Measurements from ENCODE around the gene DIS3L2.

Gene DIS3L2

DNA sequence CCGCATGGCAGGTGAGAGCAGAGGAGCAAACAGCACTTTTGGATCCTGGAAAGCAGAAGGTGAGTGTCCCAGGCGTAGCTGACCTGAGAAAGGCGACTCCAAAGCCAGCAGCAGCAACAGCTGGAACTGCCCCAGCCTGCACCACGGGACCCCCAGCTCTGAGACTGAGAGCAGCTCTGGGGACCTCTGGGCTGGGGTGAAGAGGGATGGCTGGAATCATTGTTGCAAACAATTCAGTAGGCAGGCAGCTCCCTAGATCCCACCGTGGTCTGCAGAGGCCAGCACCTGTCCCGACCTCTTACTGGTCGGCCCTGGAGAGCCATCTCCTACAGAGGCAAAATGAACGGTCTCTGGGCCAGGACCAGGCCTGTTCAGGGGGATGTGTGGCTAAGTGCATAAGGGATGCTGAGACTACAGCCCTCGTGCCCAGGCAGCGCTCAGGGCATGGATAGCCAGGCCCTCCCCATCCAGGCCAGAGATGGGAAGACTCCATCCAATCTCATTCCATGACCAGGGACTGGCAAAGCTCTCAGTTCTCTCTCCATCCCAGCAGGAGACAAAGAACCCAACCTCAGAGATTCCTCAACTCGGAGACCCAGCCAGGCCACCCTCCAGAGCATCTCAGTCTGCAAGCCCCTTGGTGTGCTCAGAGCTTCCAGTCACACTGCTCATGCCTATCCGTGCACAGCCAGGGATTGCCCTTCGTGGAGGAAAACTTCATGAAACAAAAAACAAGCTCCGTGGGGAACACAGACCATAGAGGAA, 378.8 kb downstream of the DIS3L2 start:
- no peaks in the 10 kb centered on the region for H3K36me3 ChIP-seq (replicated peaks in 1 of 2; ENCODE audit: control insufficient read depth in 2 of 2, insufficient read depth in 2 of 2, low read length in 2 of 2)
- no peak for DNase-seq (ENCODE audit: low spot score)
- no peak overlapping the region for H2BK5ac ChIP-seq (ENCODE audit: low read length)
- peaks cover 2% of the 10 kb centered on the region for H3K79me1 ChIP-seq (ENCODE audit: low read depth, low read length)
- H4K8ac ChIP-seq (ENCODE audit: low read depth, low read length), result no peak overlapping the region
- no peaks in the 10 kb centered on the region for H3K4me1 ChIP-seq (ENCODE audit: control insufficient read depth in 2 of 2, insufficient read depth in 1 of 2, low read depth in 1 of 2, low read length in 2 of 2)
- H3K4me3 ChIP-seq (ENCODE audit: low read length in 2 of 2), result no peak overlapping the region
- H3K9me3 ChIP-seq (replicated peaks in 1 of 2; ENCODE audit: control insufficient read depth in 2 of 2, insufficient read depth in 1 of 2, low read depth in 1 of 2, low read length in 2 of 2), result no peaks in the 10 kb centered on the region
- no peak overlapping the region for H2BK120ac ChIP-seq (ENCODE audit: low read depth, low read length)
- H3K4ac ChIP-seq (ENCODE audit: low read length), result no peak overlapping the region
- no peak overlapping the region for H3K14ac ChIP-seq (ENCODE audit: low read length)
- H3K4me2 ChIP-seq (ENCODE audit: insufficient read depth, low read length, poor library complexity, severe bottlenecking), result no peak overlapping the region
- H2AK5ac ChIP-seq (ENCODE audit: low read depth, low read length), result no peak overlapping the region
- H3K23ac ChIP-seq (ENCODE audit: low read depth, low read length, poor library complexity), result no peak overlapping the region
- H3K18ac ChIP-seq (ENCODE audit: low read length), result no peak overlapping the region
- WGBS, 2 donors (ENCODE audit: extremely low coverage in 2 of 2, insufficient read length in 2 of 2, insufficient replicate concordance in 1 of 2), result no CpG with 5 or more reads among the region's 14 CpGs
- no peak overlapping the region for H3K9ac ChIP-seq (ENCODE audit: low read depth, low read length, poor library complexity)
- no peaks in the 10 kb centered on the region for H3K27me3 ChIP-seq (ENCODE audit: control insufficient read depth in 3 of 3, insufficient read depth in 3 of 3, low read depth in 1 of 3, low read length in 3 of 3)
- no peak overlapping the region for H4K91ac ChIP-seq (ENCODE audit: low read depth, low read length, poor library complexity)
- no peak overlapping the region for H2BK15ac ChIP-seq (ENCODE audit: low read length)
- H2BK12ac ChIP-seq (ENCODE audit: low read length), result no peak overlapping the region
- no peak overlapping the region for H2AFZ ChIP-seq (ENCODE audit: low read length)
- no peak overlapping the region for H3K27ac ChIP-seq (replicated peaks; ENCODE audit: low read length)

DNA sequence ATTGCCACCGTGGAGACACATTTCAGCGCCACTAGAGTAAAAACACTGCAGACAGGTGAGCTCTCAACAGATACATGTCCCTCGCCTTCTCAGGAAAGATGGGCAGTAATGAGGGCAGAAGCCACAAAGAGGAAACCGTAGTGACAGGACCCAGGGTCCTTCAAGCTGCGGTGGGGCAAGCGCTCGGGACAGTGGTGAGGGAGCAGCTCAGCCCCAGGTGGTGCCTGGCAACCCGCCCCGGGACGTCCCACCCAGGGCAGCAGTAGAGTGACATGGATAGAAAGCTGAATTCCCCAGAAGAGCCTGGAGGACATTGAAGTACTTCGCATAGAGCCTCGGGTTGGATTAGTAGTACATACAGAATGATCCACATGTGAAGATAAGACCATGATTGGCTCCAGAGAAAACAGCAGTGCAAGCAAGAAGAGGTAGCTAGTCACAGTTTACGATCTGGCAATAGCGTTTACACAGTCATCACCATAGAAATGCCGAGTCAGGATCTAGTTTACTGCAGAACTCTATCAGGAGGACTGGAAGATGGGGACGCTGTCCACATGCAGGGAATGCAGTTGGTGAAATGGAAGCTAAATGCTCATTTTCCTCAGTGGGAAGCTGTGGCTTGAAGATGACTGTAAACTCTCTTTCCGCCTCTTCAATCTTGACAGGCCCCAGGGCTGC, 379.7 kb downstream of the DIS3L2 start:
- Histone ChIP-seq H3K36me3 (replicated peaks in 1 of 2; ENCODE audit: control insufficient read depth in 2 of 2, insufficient read depth in 2 of 2, low read length in 2 of 2) (no peaks in the 10 kb centered on the region), H3K14ac (ENCODE audit: low read length) (no peak overlapping the region), H3K18ac (ENCODE audit: low read length) (no peak overlapping the region), H2AFZ (ENCODE audit: low read length) (no peak overlapping the region), H3K9me3 (replicated peaks in 1 of 2; ENCODE audit: control insufficient read depth in 2 of 2, insufficient read depth in 1 of 2, low read depth in 1 of 2, low read length in 2 of 2) (no peaks in the 10 kb centered on the region), H2BK12ac (ENCODE audit: low read length) (no peak overlapping the region), H3K27me3 (ENCODE audit: control insufficient read depth in 3 of 3, insufficient read depth in 3 of 3, low read depth in 1 of 3, low read length in 3 of 3) (no peaks in the 10 kb centered on the region), H3K4me1 (ENCODE audit: control insufficient read depth in 2 of 2, insufficient read depth in 1 of 2, low read depth in 1 of 2, low read length in 2 of 2) (no peaks in the 10 kb centered on the region), H2BK120ac (ENCODE audit: low read depth, low read length) (no peak overlapping the region), H3K4me2 (ENCODE audit: insufficient read depth, low read length, poor library complexity, severe bottlenecking) (no peak overlapping the region), H4K8ac (ENCODE audit: low read depth, low read length) (no peak overlapping the region), H3K4ac (ENCODE audit: low read length) (no peak overlapping the region), H3K23ac (ENCODE audit: low read depth, low read length, poor library complexity) (no peak overlapping the region), H2BK5ac (ENCODE audit: low read length) (no peak overlapping the region), H3K9ac (ENCODE audit: low read depth, low read length, poor library complexity) (no peak overlapping the region), H2AK5ac (ENCODE audit: low read depth, low read length) (no peak overlapping the region), H3K79me1 (ENCODE audit: low read depth, low read length) (peaks cover 2% of the 10 kb centered on the region), H2BK15ac (ENCODE audit: low read length) (no peak overlapping the region), H3K27ac (replicated peaks; ENCODE audit: low read length) (no peak overlapping the region), H3K4me3 (ENCODE audit: low read length in 2 of 2) (no peak overlapping the region), H4K91ac (ENCODE audit: low read depth, low read length, poor library complexity) (no peak overlapping the region)
- WGBS, 2 donors (ENCODE audit: extremely low coverage in 2 of 2, insufficient read length in 2 of 2, insufficient replicate concordance in 1 of 2), result no CpG with 5 or more reads among the region's 17 CpGs
- no peak for DNase-seq (ENCODE audit: low spot score)

DNA sequence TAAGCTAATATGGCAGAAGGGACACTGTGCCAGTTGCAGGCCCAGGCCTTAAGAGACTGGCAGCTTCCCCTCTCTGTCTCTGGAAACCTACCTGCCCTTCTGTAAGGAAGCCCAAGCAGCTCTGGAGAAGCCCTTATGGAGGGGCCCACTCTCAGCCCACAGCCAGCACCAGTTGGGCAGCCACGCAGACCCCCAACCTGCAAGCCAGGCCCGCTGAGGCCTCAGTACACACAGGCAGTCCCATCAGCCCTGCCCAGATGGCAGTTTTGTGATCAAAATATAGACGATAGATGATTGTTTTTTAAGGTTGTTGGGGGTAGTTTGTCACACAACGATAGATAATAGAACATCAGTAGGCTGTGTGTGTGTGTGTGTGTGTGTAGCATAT, 380.2 kb downstream of the DIS3L2 start:
- Histone ChIP-seq H3K4me3 (ENCODE audit: low read length in 2 of 2) (no peak overlapping the region), H3K79me1 (ENCODE audit: low read depth, low read length) (peaks cover 2% of the 10 kb centered on the region), H3K9ac (ENCODE audit: low read depth, low read length, poor library complexity) (no peak overlapping the region), H3K14ac (ENCODE audit: low read length) (no peak overlapping the region), H2AK5ac (ENCODE audit: low read depth, low read length) (no peak overlapping the region), H2AFZ (ENCODE audit: low read length) (no peak overlapping the region), H3K23ac (ENCODE audit: low read depth, low read length, poor library complexity) (no peak overlapping the region), H2BK15ac (ENCODE audit: low read length) (no peak overlapping the region), H2BK120ac (ENCODE audit: low read depth, low read length) (no peak overlapping the region), H3K9me3 (replicated peaks in 1 of 2; ENCODE audit: control insufficient read depth in 2 of 2, insufficient read depth in 1 of 2, low read depth in 1 of 2, low read length in 2 of 2) (no peaks in the 10 kb centered on the region), H3K27me3 (ENCODE audit: control insufficient read depth in 3 of 3, insufficient read depth in 3 of 3, low read depth in 1 of 3, low read length in 3 of 3) (no peaks in the 10 kb centered on the region), H2BK5ac (ENCODE audit: low read length) (no peak overlapping the region), H3K4me2 (ENCODE audit: insufficient read depth, low read length, poor library complexity, severe bottlenecking) (no peak overlapping the region), H2BK12ac (ENCODE audit: low read length) (no peak overlapping the region), H3K4ac (ENCODE audit: low read length) (no peak overlapping the region), H4K91ac (ENCODE audit: low read depth, low read length, poor library complexity) (no peak overlapping the region), H3K4me1 (ENCODE audit: control insufficient read depth in 2 of 2, insufficient read depth in 1 of 2, low read depth in 1 of 2, low read length in 2 of 2) (no peaks in the 10 kb centered on the region), H4K8ac (ENCODE audit: low read depth, low read length) (no peak overlapping the region), H3K18ac (ENCODE audit: low read length) (no peak overlapping the region), H3K36me3 (replicated peaks in 1 of 2; ENCODE audit: control insufficient read depth in 2 of 2, insufficient read depth in 2 of 2, low read length in 2 of 2) (no peaks in the 10 kb centered on the region), H3K27ac (replicated peaks; ENCODE audit: low read length) (no peak overlapping the region)
- no CpG with 5 or more reads among the region's 4 CpGs for WGBS, 2 donors (ENCODE audit: extremely low coverage in 2 of 2, insufficient read length in 2 of 2, insufficient replicate concordance in 1 of 2)
- no peak for DNase-seq (ENCODE audit: low spot score)

DNA sequence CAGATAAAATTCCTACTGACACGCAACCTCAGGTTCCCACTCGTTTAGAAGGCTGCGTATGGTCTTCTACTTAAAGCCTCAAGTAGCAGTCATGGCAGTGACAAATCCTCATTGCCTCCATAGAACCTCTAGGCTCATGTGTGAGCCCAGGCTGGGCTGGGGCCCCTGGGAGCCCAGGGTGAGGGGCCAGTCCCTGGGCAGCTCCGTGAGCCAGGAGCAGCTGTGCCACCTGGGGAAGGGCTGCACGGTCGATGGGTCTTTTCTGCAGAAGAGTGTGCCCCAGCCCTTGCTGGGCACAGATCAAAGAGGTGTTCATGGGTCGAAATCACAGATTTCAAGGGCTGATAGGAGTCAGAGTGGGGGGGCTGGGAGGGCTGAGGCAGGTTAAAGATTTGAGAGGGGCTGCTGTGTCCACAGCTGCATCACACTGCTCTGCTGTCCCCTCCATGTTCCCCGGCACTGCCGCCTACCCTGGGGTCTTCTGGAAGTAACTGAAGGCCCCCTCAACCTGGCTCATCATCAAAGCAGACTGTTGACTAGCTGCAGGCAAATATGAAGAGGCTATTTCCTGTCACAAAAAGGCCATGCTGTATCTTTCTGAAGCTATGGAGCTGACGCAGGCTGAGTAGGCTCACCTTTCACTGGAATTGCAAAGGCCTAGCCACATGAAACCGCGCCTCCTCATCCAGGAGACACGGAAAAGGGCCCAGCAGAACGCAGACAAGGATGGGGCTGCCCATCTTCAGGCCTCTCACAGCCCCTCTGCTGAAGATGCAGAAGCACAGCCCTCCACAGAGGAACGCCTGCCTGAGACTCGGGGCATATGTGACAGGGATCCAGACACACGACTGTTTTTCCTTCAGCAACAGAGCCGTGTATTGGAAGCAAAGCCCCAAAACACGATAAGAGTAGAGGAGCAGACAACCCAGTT, 381.4 kb downstream of the DIS3L2 start:
- no peak overlapping the region for H4K8ac ChIP-seq (ENCODE audit: low read depth, low read length)
- no CpG with 5 or more reads among the region's 19 CpGs for WGBS, 2 donors (ENCODE audit: extremely low coverage in 2 of 2, insufficient read length in 2 of 2, insufficient replicate concordance in 1 of 2)
- H3K27ac ChIP-seq (replicated peaks; ENCODE audit: low read length), result no peak overlapping the region
- no peaks in the 10 kb centered on the region for H3K27me3 ChIP-seq (ENCODE audit: control insufficient read depth in 3 of 3, insufficient read depth in 3 of 3, low read depth in 1 of 3, low read length in 3 of 3)
- H3K18ac ChIP-seq (ENCODE audit: low read length), result no peak overlapping the region
- no peak overlapping the region for H4K91ac ChIP-seq (ENCODE audit: low read depth, low read length, poor library complexity)
- H3K23ac ChIP-seq (ENCODE audit: low read depth, low read length, poor library complexity), result no peak overlapping the region
- no peak overlapping the region for H2BK5ac ChIP-seq (ENCODE audit: low read length)
- H3K9me3 ChIP-seq (replicated peaks in 1 of 2; ENCODE audit: control insufficient read depth in 2 of 2, insufficient read depth in 1 of 2, low read depth in 1 of 2, low read length in 2 of 2), result no peaks in the 10 kb centered on the region
- H2AFZ ChIP-seq (ENCODE audit: low read length), result no peak overlapping the region
- H3K4ac ChIP-seq (ENCODE audit: low read length), result no peak overlapping the region
- no peak overlapping the region for H2BK15ac ChIP-seq (ENCODE audit: low read length)
- no peak overlapping the region for H2BK12ac ChIP-seq (ENCODE audit: low read length)
- H3K79me1 ChIP-seq (ENCODE audit: low read depth, low read length), result peaks cover 2% of the 10 kb centered on the region
- H3K4me2 ChIP-seq (ENCODE audit: insufficient read depth, low read length, poor library complexity, severe bottlenecking), result no peak overlapping the region
- H3K4me1 ChIP-seq (ENCODE audit: control insufficient read depth in 2 of 2, insufficient read depth in 1 of 2, low read depth in 1 of 2, low read length in 2 of 2), result no peaks in the 10 kb centered on the region
- DNase-seq (ENCODE audit: low spot score), result no peak
- H2AK5ac ChIP-seq (ENCODE audit: low read depth, low read length), result no peak overlapping the region
- no peak overlapping the region for H3K9ac ChIP-seq (ENCODE audit: low read depth, low read length, poor library complexity)
- H2BK120ac ChIP-seq (ENCODE audit: low read depth, low read length), result no peak overlapping the region
- H3K4me3 ChIP-seq (ENCODE audit: low read length in 2 of 2), result no peak overlapping the region
- H3K36me3 ChIP-seq (replicated peaks in 1 of 2; ENCODE audit: control insufficient read depth in 2 of 2, insufficient read depth in 2 of 2, low read length in 2 of 2), result no peaks in the 10 kb centered on the region
- no peak overlapping the region for H3K14ac ChIP-seq (ENCODE audit: low read length)
